SW 1271 (cell line): Measurements from ENCODE around the gene NCAPD2.
"Not testable (repeated sequence)": the region's sequence is repeated elsewhere in the genome, so short reads cannot be mapped to it uniquely, and the experiment has no call there.

ENCODE experiments used
- DNase-seq, 2 experiments: peaks; one replicate each; lab custom pipeline; 2025; lab: John Stamatoyannopoulos, UW

The NCAPD2 gene

GRCh38 chr12:6492838-6493496 lies 935 bp upstream of the NCAPD2 start, which contains the start of gene MRPL51:
Gene MRPL51, minus strand, starts transcription at chr12:6493262. Its CDS starts 126 bp downstream, at chr12:6493136.
- DNase-seq, result peak; percentile 91 to 97

GRCh38 chr12:6494258-6494743 lies 399 bp downstream of the NCAPD2 start:
- DNase-seq, result peak in 1 of 2 experiments; percentile 71

- no peak for DNase-seq
Measured at GRCh38 chr12:6494968-6495367, 1.1 kb downstream of the NCAPD2 start.

- not testable (repeated sequence) for DNase-seq
Measured at GRCh38 chr12:6497291-6497690, 3.4 kb downstream of the NCAPD2 start.

- DNase-seq, result no peak
Measured at GRCh38 chr12:6500466-6500865, 6.6 kb downstream of the NCAPD2 start.

- no peak for DNase-seq
Measured at GRCh38 chr12:6507102-6507998, 13.4 kb downstream of the NCAPD2 start.

- no peak for DNase-seq
Measured at GRCh38 chr12:6508087-6508486, 14.2 kb downstream of the NCAPD2 start.

GRCh38 chr12:6520186-6520585 lies 26.3 kb downstream of the NCAPD2 start:
- no peak for DNase-seq

GRCh38 chr12:6522193-6522592 lies 28.3 kb downstream of the NCAPD2 start:
- DNase-seq, result no peak

GRCh38 chr12:6523708-6524107 lies 29.8 kb downstream of the NCAPD2 start:
- DNase-seq, result no peak

GRCh38 chr12:6524648-6525047 lies 30.7 kb downstream of the NCAPD2 start:
- DNase-seq, result no peak

- no peak for DNase-seq
Measured at GRCh38 chr12:6526201-6526600, 32.3 kb downstream of the NCAPD2 start.

GRCh38 chr12:6526766-6527525 lies 33.0 kb downstream of the NCAPD2 start:
- no peak for DNase-seq

GRCh38 chr12:6527711-6528110 lies 33.8 kb downstream of the NCAPD2 start:
- no peak for DNase-seq

- no peak for DNase-seq
Measured at GRCh38 chr12:6528539-6529235, 34.8 kb downstream of the NCAPD2 start.

- DNase-seq, result no peak
Measured at GRCh38 chr12:6529291-6529737, 35.4 kb downstream of the NCAPD2 start.

- DNase-seq, result no peak
Measured at GRCh38 chr12:6530576-6531260, 36.8 kb downstream of the NCAPD2 start.

GRCh38 chr12:6532051-6532926 lies 38.4 kb downstream of the NCAPD2 start:
- DNase-seq, result peak; percentile 94 to 98

GRCh38 chr12:6532927-6533652 lies 39.2 kb downstream of the NCAPD2 start:
- DNase-seq, result peak; percentile 36 to 83
